Thyroid gland (tissue), 4 donors: ENCODE measurements around the gene LUC7L. TPM values are rescaled to one million over a fixed set of nuclear protein-coding genes. Genes with fewer than 3 reads are reported as not detected.

Experiments used
- DNase-seq, 2 donors: peaks; one replicate each; pipeline ENCODE4 v3.0.0-alpha.2; 2019
- H3K27ac ChIP-seq, 3 donors: fragments of 200-600 bp; sonication (generic); 1 replicate in 2 of 3; 2 replicates in 1 of 3; pipeline ENCODE4 v1.5.1; 2016 to 2019; ENCODE audit warnings: mild to moderate bottlenecking in 1 of 3, moderate library complexity in 1 of 3
- H3K27me3 ChIP-seq: fragments of 200-600 bp; sonication (generic); one replicate; pipeline ENCODE4 v1.5.1; 2019
- H3K36me3 ChIP-seq, 2 donors: fragments of 200-600 bp; sonication (generic); one replicate each; pipeline ENCODE4 v1.5.1; 2016 to 2019
- H3K4me1 ChIP-seq, 2 donors: fragments of 200-600 bp; sonication (generic); one replicate each; pipeline ENCODE4 v1.5.1; 2017 to 2019
- H3K4me3 ChIP-seq, 3 donors: fragments of 200-600 bp; sonication (generic); replicated peaks in 1 of 3; 1 replicate in 2 of 3; 2 replicates in 1 of 3; pipeline ENCODE4 v1.5.1; 2016; ENCODE audit warnings: mild to moderate bottlenecking in 1 of 3
- H3K9me3 ChIP-seq: fragments of 200-600 bp; sonication (generic); one replicate; pipeline ENCODE4 v1.5.1; 2017
- POLR2A ChIP-seq, 2 donors: fragments of 450-650 bp; IDR thresholded peaks; one replicate each; pipeline ENCODE4 v1.6.1; 2017; ENCODE audit warnings: antibody characterized with exemption in 2 of 2, mild to moderate bottlenecking in 2 of 2, moderate library complexity in 1 of 2
- WGBS, 2 donors: methylation state at CpG; one replicate each; pipeline ENCODE4 v1.1.5; 2017; 5-methylcytosine and 5-hydroxymethylcytosine counted together
- intact Hi-C: fragments of 100-400 bp; cut with DNase I; formaldehyde crosslinking; loops from one replicate; pipeline ENCODE4 v1.15.1; 2023
- small RNA-seq: library from RNA; depleted of rRNA; stranded (forward); fragments of <200 nt; gene quantifications from one replicate; pipeline ENCODE3, GENCODE V24; 2016
- total RNA-seq, 4 donors: library from RNA; depleted of rRNA; stranded (reverse); fragments of >200 nt; gene quantifications; one replicate each; pipeline ENCODE4 v1.2.3, GENCODE V29; 2016
- TF ChIP-seq, protein P1 (sequence below), 6 experiments: fragments of 200-600 bp in 3 of 6; fragments of 450-650 bp in 3 of 6; sonication (generic) in 3 of 6; IDR thresholded peaks; one replicate each; pipeline ENCODE4 v1.5.1; 2016 to 2019; ENCODE audit warnings: antibody characterized with exemption in 6 of 6, mild to moderate bottlenecking in 2 of 6, inconsistent platforms in 1 of 6, moderate library complexity in 1 of 6

LUC7L gene
- total RNA-seq, 4 donors from 2014 or later, result 96.6 to 218 (median 149) TPM

- no peak overlapping the region for H3K4me3 ChIP-seq
- intact Hi-C loops, result no loop called here
- DNase-seq, result no peak
- H3K27ac ChIP-seq, result no peak overlapping the region
- no peaks in the 10 kb centered on the region for H3K4me1 ChIP-seq
- H3K36me3 ChIP-seq, result no peaks in the 10 kb centered on the region
- TF ChIP-seq, protein P1, sequence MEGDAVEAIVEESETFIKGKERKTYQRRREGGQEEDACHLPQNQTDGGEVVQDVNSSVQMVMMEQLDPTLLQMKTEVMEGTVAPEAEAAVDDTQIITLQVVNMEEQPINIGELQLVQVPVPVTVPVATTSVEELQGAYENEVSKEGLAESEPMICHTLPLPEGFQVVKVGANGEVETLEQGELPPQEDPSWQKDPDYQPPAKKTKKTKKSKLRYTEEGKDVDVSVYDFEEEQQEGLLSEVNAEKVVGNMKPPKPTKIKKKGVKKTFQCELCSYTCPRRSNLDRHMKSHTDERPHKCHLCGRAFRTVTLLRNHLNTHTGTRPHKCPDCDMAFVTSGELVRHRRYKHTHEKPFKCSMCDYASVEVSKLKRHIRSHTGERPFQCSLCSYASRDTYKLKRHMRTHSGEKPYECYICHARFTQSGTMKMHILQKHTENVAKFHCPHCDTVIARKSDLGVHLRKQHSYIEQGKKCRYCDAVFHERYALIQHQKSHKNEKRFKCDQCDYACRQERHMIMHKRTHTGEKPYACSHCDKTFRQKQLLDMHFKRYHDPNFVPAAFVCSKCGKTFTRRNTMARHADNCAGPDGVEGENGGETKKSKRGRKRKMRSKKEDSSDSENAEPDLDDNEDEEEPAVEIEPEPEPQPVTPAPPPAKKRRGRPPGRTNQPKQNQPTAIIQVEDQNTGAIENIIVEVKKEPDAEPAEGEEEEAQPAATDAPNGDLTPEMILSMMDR (IDR thresholded peaks at IDR 0.05), result no peak
- no peak for TF ChIP-seq POLR2A (IDR thresholded peaks at IDR 0.05)
- no peaks in the 10 kb centered on the region for H3K27me3 ChIP-seq
- 66 to 68% methylated on average over 10 of the region's 10 CpGs for WGBS, 2 donors
- no peaks in the 10 kb centered on the region for H3K9me3 ChIP-seq
Measured at GRCh38 chr16:140175-140857, 88.9 kb downstream of the LUC7L start.

Small RNA genes lying within 50 kb of the gene (small RNA-seq; reads per million reads assigned to genes)
- gene RF00019, result not detected

Other genes with a start within 250 kb of the LUC7L start
- 1 to 10 TPM; 3.5 to 6.7 (median 4.6) TPM for gene POLR3K, start 175.8 kb downstream of the LUC7L start, total RNA-seq
- 10 to 100 TPM; 16.1 to 53.6 (median 34.8) TPM for gene SNRNP25, start 175.6 kb downstream of the LUC7L start, total RNA-seq
- gene RHBDF1, start 156.8 kb downstream of the LUC7L start, total RNA-seq, result 10 to 100 TPM; 20.4 to 35.4 (median 28.4) TPM
- gene MPG, start 151.2 kb downstream of the LUC7L start, total RNA-seq, result 100 to 1,000 TPM in 2 of 4 donors, 10 to 100 TPM in 2; 75.8 to 150 (median 104) TPM
- gene NPRL3, start 90.8 kb downstream of the LUC7L start, total RNA-seq, result 10 to 100 TPM; 21.8 to 34.3 (median 26.1) TPM
- not detected for gene HBZ, start 76.8 kb downstream of the LUC7L start, total RNA-seq
- gene HBM, start 63.5 kb downstream of the LUC7L start, total RNA-seq, result not detected
- gene HBA2, start 56.6 kb downstream of the LUC7L start, total RNA-seq, result 100 to 1,000 TPM in 1 of 4 donors, 10 to 100 TPM in 3; 21.2 to 136 (median 51.3) TPM
- 100 to 1,000 TPM in 1 of 4 donors, 10 to 100 TPM in 1, not detected in 2; 16.5 to 110 TPM for gene HBA1, start 52.8 kb downstream of the LUC7L start, total RNA-seq
- gene HBQ1, start 49.0 kb downstream of the LUC7L start, total RNA-seq, result not detected
- gene FAM234A, start 5.4 kb upstream of the LUC7L start, total RNA-seq, result 100 to 1,000 TPM in 2 of 4 donors, 10 to 100 TPM in 2; 35.3 to 140 (median 107) TPM
- 1 to 10 TPM in 3 of 4 donors, under 1 TPM in 1; 0.73 to 5.9 (median 3.0) TPM for gene RGS11, start 46.5 kb upstream of the LUC7L start, total RNA-seq
- gene ARHGDIG, start 51.1 kb upstream of the LUC7L start, total RNA-seq, result not detected
- under 1 TPM in 1 of 4 donors, not detected in 3; 0.81 TPM for gene PDIA2, start 53.7 kb upstream of the LUC7L start, total RNA-seq
- gene AXIN1, start 123.3 kb upstream of the LUC7L start, total RNA-seq, result 10 to 100 TPM; 17.5 to 29.7 (median 26.4) TPM
- 100 to 1,000 TPM in 1 of 4 donors, 10 to 100 TPM in 3; 39.9 to 106 (median 80.7) TPM for gene MRPL28, start 141.1 kb upstream of the LUC7L start, total RNA-seq
- gene PGAP6, start 152.5 kb upstream of the LUC7L start, total RNA-seq, result 10 to 100 TPM; 31.6 to 83.3 (median 62.2) TPM
- 10 to 100 TPM; 31.7 to 65.0 (median 59.7) TPM for gene NME4, start 167.8 kb upstream of the LUC7L start, total RNA-seq
- gene DECR2, start 172.4 kb upstream of the LUC7L start, total RNA-seq, result 10 to 100 TPM in 2 of 4 donors, 1 to 10 TPM in 2; 3.1 to 13.5 (median 9.5) TPM
- gene RAB11FIP3, start 196.2 kb upstream of the LUC7L start, total RNA-seq, result 10 to 100 TPM; 26.6 to 34.3 (median 28.0) TPM